GF-D8 (cell line): ENCODE measurements around the gene ITGB3.
A peak's percentile ranks its signal among the peaks of the same experiment; 100 is the strongest.

Experiments
- DNase-seq: peaks from one replicate; lab custom pipeline; 2025; lab: John Stamatoyannopoulos, UW

The ITGB3 gene

DNA sequence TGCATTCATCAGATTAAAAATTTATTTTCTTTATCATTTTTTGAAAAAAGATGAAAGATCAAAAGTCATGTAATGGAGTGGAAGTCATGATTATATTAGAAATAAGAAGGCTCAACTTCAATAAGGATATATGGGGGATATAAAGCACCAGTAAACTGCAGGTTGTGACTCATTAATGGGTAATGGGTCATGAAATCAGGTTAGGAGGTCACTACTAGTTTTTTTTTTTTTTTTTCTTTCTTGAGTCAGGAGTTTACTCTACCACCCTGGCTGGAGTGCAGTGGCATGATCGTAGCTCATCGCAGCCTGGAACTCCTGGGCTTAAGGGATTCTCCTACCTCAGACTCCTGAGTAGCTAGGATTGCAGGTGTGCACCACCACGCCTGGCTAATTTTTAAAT is 84.4 kb downstream of the ITGB3 start:
- DNase-seq, result no peak

DNA sequence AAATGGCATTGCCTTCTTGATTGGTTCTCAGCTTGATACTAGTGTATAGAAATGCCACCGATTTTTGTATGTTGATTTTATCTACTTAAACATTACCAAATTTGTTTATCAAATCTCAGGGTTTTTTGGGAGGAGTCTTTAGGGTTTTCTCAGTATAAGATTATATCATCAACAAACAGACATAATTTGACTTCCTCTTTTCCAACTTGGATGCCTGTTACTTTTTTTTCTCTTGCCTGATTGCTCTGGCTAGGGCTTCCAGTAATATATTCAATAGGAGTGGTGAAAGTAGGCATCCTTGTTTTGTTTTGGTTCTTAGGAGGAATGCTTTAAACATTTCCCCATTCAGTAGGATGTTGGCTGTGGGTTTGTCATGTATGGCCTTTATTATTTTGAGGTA is 99.2 kb downstream of the ITGB3 start:
- peak; percentile 10 for DNase-seq

DNA sequence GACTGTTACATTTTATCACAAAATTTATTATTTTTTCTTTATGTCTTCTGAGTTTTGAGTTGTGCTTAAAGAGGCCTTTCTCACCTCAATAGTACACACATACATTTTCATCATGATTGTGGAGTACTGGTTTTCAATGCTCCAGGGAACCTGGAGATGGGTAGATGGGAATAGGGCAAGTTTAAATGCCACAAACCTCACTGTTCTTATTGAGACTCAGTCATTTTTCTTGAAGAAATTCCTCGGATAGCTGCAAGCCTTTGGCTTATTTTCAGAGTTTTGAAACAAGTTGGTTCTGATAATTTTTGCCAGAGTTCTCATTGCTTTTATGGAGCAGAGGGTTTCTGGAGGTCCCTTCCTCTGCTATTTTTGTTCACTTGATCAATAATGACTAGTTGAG is 105.0 kb downstream of the ITGB3 start:
- DNase-seq, result no peak
